Stimulated activated CD4-positive, alpha-beta T cell treated with anti-CD3 and anti-CD28 coated beads, Interleukin-4, amount 100 ng/mL, for 48 hours (primary cell): ENCODE data around the gene RAB11FIP5.
"Not testable (repeated sequence)": the region's sequence is repeated elsewhere in the genome, so short reads cannot be mapped to it uniquely, and the experiment has no call there.

Experiments
- DNase-seq, 2 donors: peaks; one replicate each; pipeline ENCODE4 v3.0.0-alpha.2; 2020; ENCODE audit warnings: low read depth in 2 of 2

The RAB11FIP5 gene

GRCh38 chr2:73110168-73111072, 2.3 kb downstream of the RAB11FIP5 start:
- DNase-seq, result no peak

- DNase-seq, result no peak
These were observed 3.1 kb downstream of the RAB11FIP5 start for GRCh38 chr2:73109431-73110167.

- DNase-seq, result no peak
These were observed 5.4 kb downstream of the RAB11FIP5 start for GRCh38 chr2:73107211-73107926.

- no peak for DNase-seq
These were observed 6.0 kb downstream of the RAB11FIP5 start for GRCh38 chr2:73106791-73107190.

GRCh38 chr2:73105511-73105971, 7.2 kb downstream of the RAB11FIP5 start:
- no peak for DNase-seq

- DNase-seq, result no peak
These were observed 7.8 kb downstream of the RAB11FIP5 start for GRCh38 chr2:73104933-73105332.

- DNase-seq, result no peak
These were observed 9.7 kb downstream of the RAB11FIP5 start for GRCh38 chr2:73103018-73103542.

- DNase-seq, result no peak
These were observed 11.0 kb downstream of the RAB11FIP5 start for GRCh38 chr2:73101626-73102256.

GRCh38 chr2:73100956-73101355, 11.8 kb downstream of the RAB11FIP5 start:
- no peak for DNase-seq

GRCh38 chr2:73099486-73099885, 13.3 kb downstream of the RAB11FIP5 start:
- no peak for DNase-seq

GRCh38 chr2:73095910-73096309, 16.8 kb downstream of the RAB11FIP5 start:
- DNase-seq, result no peak

GRCh38 chr2:73093601-73094218, 19.0 kb downstream of the RAB11FIP5 start:
- DNase-seq, result not testable (repeated sequence)

- no peak for DNase-seq
These were observed 20.5 kb downstream of the RAB11FIP5 start for GRCh38 chr2:73092146-73092783.

- DNase-seq, result no peak
These were observed 21.1 kb downstream of the RAB11FIP5 start for GRCh38 chr2:73091696-73092095.

GRCh38 chr2:73091164-73091563, 21.6 kb downstream of the RAB11FIP5 start:
- no peak for DNase-seq

- no peak for DNase-seq
These were observed 23.3 kb downstream of the RAB11FIP5 start for GRCh38 chr2:73089270-73090030.

- DNase-seq, result no peak
These were observed 24.0 kb downstream of the RAB11FIP5 start for GRCh38 chr2:73088703-73089102.

GRCh38 chr2:73088211-73088610, 24.5 kb downstream of the RAB11FIP5 start:
- DNase-seq, result no peak

- no peak for DNase-seq
These were observed 25.4 kb downstream of the RAB11FIP5 start for GRCh38 chr2:73087311-73087710.

GRCh38 chr2:73085691-73086090, 27.1 kb downstream of the RAB11FIP5 start:
- peak; percentile 74 to 85 for DNase-seq
